ENCODE data around the gene CD79B. TPM values are rescaled to one million over a fixed set of nuclear protein-coding genes. Genes with fewer than 3 reads are reported as not detected.

CD79B gene
- total and polyA plus RNA-seq, 2 of the 13 experiments (the other 11 are each of a cell fraction or from before 2014, with no cell fraction given): not detected

DNA sequence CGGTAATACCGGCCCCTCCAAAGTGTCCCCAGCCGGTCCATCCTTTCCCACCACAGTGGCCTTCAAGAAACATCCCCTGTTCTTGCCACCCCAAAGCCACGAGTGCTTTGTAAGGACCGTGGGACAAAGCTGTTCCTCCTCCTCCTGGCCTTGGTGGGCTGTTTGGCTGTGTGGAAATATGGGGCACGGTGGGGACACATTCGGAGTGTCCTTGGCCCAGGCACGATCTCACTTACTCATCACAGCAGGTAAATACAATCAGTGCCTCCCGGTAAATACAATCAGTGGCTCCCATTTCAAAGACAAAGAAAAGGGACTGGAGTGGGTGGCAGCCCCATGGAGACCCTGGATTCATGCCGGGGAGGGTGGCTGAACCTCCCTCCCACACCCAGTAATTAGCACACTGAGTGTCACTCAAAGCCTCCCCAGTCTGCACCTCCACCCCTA is 30.2 kb upstream of the CD79B start (continued):
- TF ChIP-seq TOPORS (CRISPR knock-in tag; IDR thresholded peaks at IDR 0.05): no peak
- TF ChIP-seq AHR (CRISPR knock-in tag; IDR thresholded peaks at IDR 0.05): peak; percentile 78; the same call in 1 of the 2 replicates
- no peak for TF ChIP-seq ZNF776 (CRISPR knock-in tag; IDR thresholded peaks at IDR 0.05)
- no peak for TF ChIP-seq ZNF160 (CRISPR knock-in tag; IDR thresholded peaks at IDR 0.05)
- TF ChIP-seq ZNF101 (CRISPR knock-in tag; IDR thresholded peaks at IDR 0.05; ENCODE audit: borderline replicate concordance, low read depth): no peak
- TF ChIP-seq, protein P1, sequence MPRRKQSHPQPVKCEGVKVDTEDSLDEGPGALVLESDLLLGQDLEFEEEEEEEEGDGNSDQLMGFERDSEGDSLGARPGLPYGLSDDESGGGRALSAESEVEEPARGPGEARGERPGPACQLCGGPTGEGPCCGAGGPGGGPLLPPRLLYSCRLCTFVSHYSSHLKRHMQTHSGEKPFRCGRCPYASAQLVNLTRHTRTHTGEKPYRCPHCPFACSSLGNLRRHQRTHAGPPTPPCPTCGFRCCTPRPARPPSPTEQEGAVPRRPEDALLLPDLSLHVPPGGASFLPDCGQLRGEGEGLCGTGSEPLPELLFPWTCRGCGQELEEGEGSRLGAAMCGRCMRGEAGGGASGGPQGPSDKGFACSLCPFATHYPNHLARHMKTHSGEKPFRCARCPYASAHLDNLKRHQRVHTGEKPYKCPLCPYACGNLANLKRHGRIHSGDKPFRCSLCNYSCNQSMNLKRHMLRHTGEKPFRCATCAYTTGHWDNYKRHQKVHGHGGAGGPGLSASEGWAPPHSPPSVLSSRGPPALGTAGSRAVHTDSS (CRISPR knock-in tag; conservative IDR thresholded peaks at IDR 0.05): no peak
- peak; percentile 13; the same call in 1 of the 2 replicates for TF ChIP-seq ZMYM3 (CRISPR knock-in tag; IDR thresholded peaks at IDR 0.05)
- TF ChIP-seq, protein P2, sequence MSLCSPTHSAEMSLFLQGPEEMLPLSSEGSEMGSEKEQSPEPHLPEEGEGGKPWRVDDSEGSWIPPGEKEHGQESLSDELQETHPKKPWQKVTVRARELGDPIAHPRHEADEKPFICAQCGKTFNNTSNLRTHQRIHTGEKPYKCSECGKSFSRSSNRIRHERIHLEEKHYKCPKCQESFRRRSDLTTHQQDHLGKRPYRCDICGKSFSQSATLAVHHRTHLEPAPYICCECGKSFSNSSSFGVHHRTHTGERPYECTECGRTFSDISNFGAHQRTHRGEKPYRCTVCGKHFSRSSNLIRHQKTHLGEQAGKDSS (CRISPR knock-in tag; IDR thresholded peaks at IDR 0.05; ENCODE audit: borderline replicate concordance, low read depth): no peak; the same call in 1 of the 2 replicates
- no peak for TF ChIP-seq RFX3 (CRISPR knock-in tag; IDR thresholded peaks at IDR 0.05)
- TF ChIP-seq ATM (IDR thresholded peaks at IDR 0.05; ENCODE audit: borderline replicate concordance): no peak
- no peak for TF ChIP-seq KLF9 (CRISPR knock-in tag; IDR thresholded peaks at IDR 0.05; ENCODE audit: low read depth)
- no peak for TF ChIP-seq CHD4 (IDR thresholded peaks at IDR 0.05; ENCODE audit: borderline replicate concordance, low read length)
- no peak for TF ChIP-seq ZNF224 (CRISPR knock-in tag; IDR thresholded peaks at IDR 0.05)
- TF ChIP-seq ZNF30 (CRISPR knock-in tag; IDR thresholded peaks at IDR 0.05): no peak
- TF ChIP-seq NR2F1 (CRISPR knock-in tag; IDR thresholded peaks at IDR 0.05): peak; percentile 31 to 41; a peak in 2 of 4 replicates
- TF ChIP-seq, protein P3, sequence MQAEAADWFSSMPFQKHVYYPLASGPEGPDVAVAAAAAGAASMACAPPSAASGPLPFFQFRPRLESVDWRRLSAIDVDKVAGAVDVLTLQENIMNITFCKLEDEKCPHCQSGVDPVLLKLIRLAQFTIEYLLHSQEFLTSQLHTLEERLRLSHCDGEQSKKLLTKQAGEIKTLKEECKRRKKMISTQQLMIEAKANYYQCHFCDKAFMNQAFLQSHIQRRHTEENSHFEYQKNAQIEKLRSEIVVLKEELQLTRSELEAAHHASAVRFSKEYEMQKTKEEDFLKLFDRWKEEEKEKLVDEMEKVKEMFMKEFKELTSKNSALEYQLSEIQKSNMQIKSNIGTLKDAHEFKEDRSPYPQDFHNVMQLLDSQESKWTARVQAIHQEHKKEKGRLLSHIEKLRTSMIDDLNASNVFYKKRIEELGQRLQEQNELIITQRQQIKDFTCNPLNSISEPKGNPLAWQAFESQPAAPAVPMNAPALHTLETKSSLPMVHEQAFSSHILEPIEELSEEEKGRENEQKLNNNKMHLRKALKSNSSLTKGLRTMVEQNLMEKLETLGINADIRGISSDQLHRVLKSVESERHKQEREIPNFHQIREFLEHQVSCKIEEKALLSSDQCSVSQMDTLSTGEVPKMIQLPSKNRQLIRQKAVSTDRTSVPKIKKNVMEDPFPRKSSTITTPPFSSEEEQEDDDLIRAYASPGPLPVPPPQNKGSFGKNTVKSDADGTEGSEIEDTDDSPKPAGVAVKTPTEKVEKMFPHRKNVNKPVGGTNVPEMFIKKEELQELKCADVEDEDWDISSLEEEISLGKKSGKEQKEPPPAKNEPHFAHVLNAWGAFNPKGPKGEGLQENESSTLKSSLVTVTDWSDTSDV (CRISPR knock-in tag; IDR thresholded peaks at IDR 0.05): no peak
- TF ChIP-seq ZNF614 (CRISPR knock-in tag; IDR thresholded peaks at IDR 0.05; ENCODE audit: borderline replicate concordance): 0 out of 2 replicates have a peak, but pooled peaks have one; percentile 26
- TF ChIP-seq SOX6 (IDR thresholded peaks at IDR 0.05): no peak
- TF ChIP-seq SOX6 (CRISPR knock-in tag; IDR thresholded peaks at IDR 0.05): peak; percentile 80
- peak; percentile 95 for TF ChIP-seq HMG20B (CRISPR knock-in tag; conservative IDR thresholded peaks at IDR 0.05)
- TF ChIP-seq KAT2B (IDR thresholded peaks at IDR 0.05; ENCODE audit: borderline replicate concordance, low read depth, low read length): no peak
- TF ChIP-seq, protein P4, sequence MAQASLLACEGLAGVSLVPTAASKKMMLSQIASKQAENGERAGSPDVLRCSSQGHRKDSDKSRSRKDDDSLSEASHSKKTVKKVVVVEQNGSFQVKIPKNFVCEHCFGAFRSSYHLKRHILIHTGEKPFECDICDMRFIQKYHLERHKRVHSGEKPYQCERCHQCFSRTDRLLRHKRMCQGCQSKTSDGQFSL (CRISPR knock-in tag; IDR thresholded peaks at IDR 0.05): no peak
- peak; percentile 97; the same call in 1 of the 2 replicates for TF ChIP-seq HMG20A (CRISPR knock-in tag; IDR thresholded peaks at IDR 0.05; ENCODE audit: borderline replicate concordance)
- TF ChIP-seq SUZ12 (IDR thresholded peaks at IDR 0.05; ENCODE audit: low read depth, low read length): no peak
- 0 out of 2 replicates have a peak, but pooled peaks have one; percentile 13 for TF ChIP-seq TRIM24 (CRISPR knock-in tag; IDR thresholded peaks at IDR 0.05)
- no peak for TF ChIP-seq SP4 (CRISPR knock-in tag; IDR thresholded peaks at IDR 0.05)
- TF ChIP-seq ZNF333 (CRISPR knock-in tag; IDR thresholded peaks at IDR 0.05; ENCODE audit: borderline replicate concordance): no peak
- no peak for TF ChIP-seq ZNF251 (CRISPR knock-in tag; IDR thresholded peaks at IDR 0.05)
- no peak for TF ChIP-seq ZSCAN29 (CRISPR knock-in tag; conservative IDR thresholded peaks at IDR 0.05)
